Melanocyte of skin (primary cell): ENCODE data around the gene GPX1. TPM values are rescaled to one million over a fixed set of nuclear protein-coding genes. Genes with fewer than 3 reads are reported as not detected.

Experiments
- total RNA-seq, 2 donors: library from RNA; depleted of rRNA; stranded (reverse); fragments of >200 nt; gene quantifications; 2 replicates each; pipeline ENCODE4 v1.2.3, GENCODE V29; 2012

Gene GPX1
- total RNA-seq, result 100 to 1,000 TPM; 167 to 280 TPM

GRCh38 chr3:49358217-49358883, at the start of gene GPX1:
Gene GPX1, minus strand, starts transcription at chr3:49358353. Its CDS starts 75 bp downstream, at chr3:49358278.

GRCh38 chr3:49339941-49340800, 18.0 kb downstream of the GPX1 start, which contains the start of gene USP4:
Gene USP4, minus strand, starts transcription at chr3:49340053. Its CDS starts 29 bp downstream, at chr3:49340024.

Other genes starting within 250 kb of the GPX1 start
- gene USP19, start 237.5 kb downstream of the GPX1 start, total RNA-seq, result 10 to 100 TPM; 44.4 to 47.3 TPM
- 100 to 1,000 TPM; 162 to 180 TPM for gene LAMB2, start 225.3 kb downstream of the GPX1 start, total RNA-seq
- gene CCDC71, start 192.0 kb downstream of the GPX1 start, total RNA-seq, result 10 to 100 TPM; 25.1 to 27.3 TPM
- 10 to 100 TPM; 12.7 to 23.3 TPM for gene KLHDC8B, start 186.8 kb downstream of the GPX1 start, total RNA-seq
- 1 to 10 TPM; 2.3 to 2.4 TPM for gene C3orf62, start 81.1 kb downstream of the GPX1 start, total RNA-seq
- gene USP4, start 18.3 kb downstream of the GPX1 start, total RNA-seq, result 10 to 100 TPM; 13.8 to 16.3 TPM
- 100 to 1,000 TPM; 325 to 468 TPM for gene RHOA, start 53.6 kb upstream of the GPX1 start, total RNA-seq
- 10 to 100 TPM; 16.0 to 25.1 TPM for gene TCTA, start 54.1 kb upstream of the GPX1 start, total RNA-seq
- 1 to 10 TPM; 1.4 to 2.0 TPM for gene AMT, start 64.1 kb upstream of the GPX1 start, total RNA-seq
- 1 to 10 TPM; 7.6 to 7.7 TPM for gene NICN1, start 71.0 kb upstream of the GPX1 start, total RNA-seq
- gene DAG1, start 111.9 kb upstream of the GPX1 start, total RNA-seq, result 10 to 100 TPM; 78.1 to 88.9 TPM
- gene BSN, start 196.1 kb upstream of the GPX1 start, total RNA-seq, result under 1 TPM; under 0.01 TPM